Measurements from ENCODE around the gene ABTB1.

GRCh38 chr3:127666676-127667075 is 6.1 kb upstream of the ABTB1 start:
- TF ChIP-seq CTCF (IDR thresholded peaks at IDR 0.05) = no peak
- no peak for TF ChIP-seq ESRRA (CRISPR knock-in tag; IDR thresholded peaks at IDR 0.05; ENCODE audit: borderline replicate concordance)
- no peak for TF ChIP-seq AFF4 (CRISPR knock-in tag; IDR thresholded peaks at IDR 0.05; ENCODE audit: borderline replicate concordance)
- no peak for TF ChIP-seq JUN (CRISPR knock-in tag; IDR thresholded peaks at IDR 0.05)
- TF ChIP-seq E2F5 (CRISPR knock-in tag; IDR thresholded peaks at IDR 0.05) = no peak
- TF ChIP-seq MAX (CRISPR knock-in tag; IDR thresholded peaks at IDR 0.05) = no peak
- no peak for TF ChIP-seq E2F4 (CRISPR knock-in tag; IDR thresholded peaks at IDR 0.05; ENCODE audit: borderline replicate concordance, low read depth)
- no peak for TF ChIP-seq TP53 (CRISPR knock-in tag; IDR thresholded peaks at IDR 0.05)
- TF ChIP-seq ZBTB21 (CRISPR knock-in tag; IDR thresholded peaks at IDR 0.05; ENCODE audit: borderline replicate concordance) = no peak
